Measurements from ENCODE around the gene COL9A1.

- TF ChIP-seq POLR2A (IDR thresholded peaks at IDR 0.05; ENCODE audit: low read depth, low read length) (no peak), POLR2AphosphoS5 (IDR thresholded peaks at IDR 0.05; ENCODE audit: low read depth, low read length) (no peak), TAF1 (IDR thresholded peaks at IDR 0.05; ENCODE audit: low read depth, low read length) (no peak)
Measured at GRCh38 chr6:70236343-70236742, 66.5 kb downstream of the COL9A1 start.
